Activated CD4-positive, alpha-beta T cell treated with anti-CD3 and anti-CD28 coated beads for 24 hours (primary cell): ENCODE data around the gene HLTF.
"Not testable (repeated sequence)": the region's sequence is repeated elsewhere in the genome, so short reads cannot be mapped to it uniquely, and the experiment has no call there.

ENCODE experiments used
- DNase-seq, 2 donors: peaks; one replicate each; pipeline ENCODE4 v3.0.0-alpha.2; 2020; ENCODE audit warnings: low read depth in 2 of 2

The HLTF gene, protein sequence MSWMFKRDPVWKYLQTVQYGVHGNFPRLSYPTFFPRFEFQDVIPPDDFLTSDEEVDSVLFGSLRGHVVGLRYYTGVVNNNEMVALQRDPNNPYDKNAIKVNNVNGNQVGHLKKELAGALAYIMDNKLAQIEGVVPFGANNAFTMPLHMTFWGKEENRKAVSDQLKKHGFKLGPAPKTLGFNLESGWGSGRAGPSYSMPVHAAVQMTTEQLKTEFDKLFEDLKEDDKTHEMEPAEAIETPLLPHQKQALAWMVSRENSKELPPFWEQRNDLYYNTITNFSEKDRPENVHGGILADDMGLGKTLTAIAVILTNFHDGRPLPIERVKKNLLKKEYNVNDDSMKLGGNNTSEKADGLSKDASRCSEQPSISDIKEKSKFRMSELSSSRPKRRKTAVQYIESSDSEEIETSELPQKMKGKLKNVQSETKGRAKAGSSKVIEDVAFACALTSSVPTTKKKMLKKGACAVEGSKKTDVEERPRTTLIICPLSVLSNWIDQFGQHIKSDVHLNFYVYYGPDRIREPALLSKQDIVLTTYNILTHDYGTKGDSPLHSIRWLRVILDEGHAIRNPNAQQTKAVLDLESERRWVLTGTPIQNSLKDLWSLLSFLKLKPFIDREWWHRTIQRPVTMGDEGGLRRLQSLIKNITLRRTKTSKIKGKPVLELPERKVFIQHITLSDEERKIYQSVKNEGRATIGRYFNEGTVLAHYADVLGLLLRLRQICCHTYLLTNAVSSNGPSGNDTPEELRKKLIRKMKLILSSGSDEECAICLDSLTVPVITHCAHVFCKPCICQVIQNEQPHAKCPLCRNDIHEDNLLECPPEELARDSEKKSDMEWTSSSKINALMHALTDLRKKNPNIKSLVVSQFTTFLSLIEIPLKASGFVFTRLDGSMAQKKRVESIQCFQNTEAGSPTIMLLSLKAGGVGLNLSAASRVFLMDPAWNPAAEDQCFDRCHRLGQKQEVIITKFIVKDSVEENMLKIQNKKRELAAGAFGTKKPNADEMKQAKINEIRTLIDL

DNA sequence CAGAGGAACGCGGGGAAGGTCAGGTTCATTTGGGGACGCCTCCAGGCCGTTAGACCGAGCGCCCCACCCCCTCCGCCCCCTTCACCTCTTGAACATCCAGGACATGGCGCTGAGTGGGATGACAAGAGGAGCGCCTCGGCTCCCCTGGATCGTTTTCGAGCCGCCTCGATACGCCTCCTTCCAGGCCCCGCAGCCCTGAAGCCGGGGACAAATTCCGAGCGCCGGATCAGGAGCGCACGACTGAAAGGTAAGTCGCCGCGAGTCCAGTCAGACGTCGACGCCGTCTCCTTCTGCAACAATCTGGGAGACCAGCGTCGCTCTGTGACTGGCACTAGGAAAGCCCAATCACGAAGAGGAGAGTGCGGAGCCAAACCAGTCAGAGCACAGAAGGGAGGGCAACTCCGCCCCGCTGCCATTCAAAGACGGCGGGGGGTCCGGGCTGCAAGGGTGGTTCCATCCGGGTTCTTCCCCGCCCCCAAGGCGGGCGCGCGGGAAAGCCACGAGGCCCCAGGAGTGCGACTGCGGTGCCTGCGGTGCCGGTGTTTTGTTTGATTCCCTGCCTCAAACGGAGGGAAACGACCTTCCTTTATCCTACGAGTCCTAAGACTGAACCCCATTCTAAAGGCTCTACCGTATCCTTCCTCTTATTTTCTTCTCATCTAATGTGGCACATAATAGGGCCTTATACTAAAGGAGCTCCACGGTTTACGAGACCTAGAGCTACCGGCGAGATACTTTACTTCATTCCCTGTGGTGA, at the start of gene HLTF:
TSS of gene HLTF (minus strand) at position 302 of the 757 bp plus-strand sequence. CDS start at position 105, 197 bp downstream.
- peak; percentile 76 to 80 for DNase-seq

DNA sequence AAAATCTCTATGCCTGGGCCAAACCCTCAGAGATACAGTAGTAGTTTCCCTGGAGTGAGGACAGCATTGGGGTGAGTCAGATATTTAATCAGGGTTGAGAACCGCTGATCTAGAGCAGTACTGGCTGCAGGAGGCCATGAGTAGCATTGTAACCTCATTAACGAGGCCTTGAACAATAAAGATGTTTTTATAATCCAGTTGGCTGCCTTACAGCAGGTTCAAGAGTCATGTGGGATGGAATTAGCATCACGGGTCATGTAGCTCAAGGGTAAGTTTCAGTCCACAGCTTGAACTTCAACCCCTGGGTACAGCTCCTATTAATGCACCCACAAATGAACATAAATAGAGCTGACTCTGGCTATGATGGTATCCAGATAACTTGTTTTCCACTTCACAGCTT, 48.2 kb upstream of the HLTF start:
- DNase-seq: no peak

DNA sequence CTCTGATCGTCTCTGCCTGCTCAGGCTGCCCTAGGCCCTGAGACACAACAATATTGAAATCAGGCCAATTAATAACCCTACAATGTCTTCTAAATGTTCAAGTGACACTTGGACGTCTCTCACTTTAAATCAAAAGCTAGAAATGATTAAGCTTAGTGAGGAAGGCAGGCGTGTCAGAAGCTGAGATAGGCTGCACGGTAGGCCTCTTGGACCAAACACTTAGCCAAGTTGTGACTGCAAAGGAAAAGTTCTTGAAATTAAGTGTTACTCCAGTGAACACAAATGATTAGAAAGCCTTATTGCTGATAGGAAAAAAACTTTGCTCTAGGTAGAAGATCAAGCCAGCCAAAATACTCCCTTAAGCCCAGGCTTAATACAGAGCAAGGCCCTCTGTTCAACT, 45.3 kb upstream of the HLTF start:
- DNase-seq: no peak

DNA sequence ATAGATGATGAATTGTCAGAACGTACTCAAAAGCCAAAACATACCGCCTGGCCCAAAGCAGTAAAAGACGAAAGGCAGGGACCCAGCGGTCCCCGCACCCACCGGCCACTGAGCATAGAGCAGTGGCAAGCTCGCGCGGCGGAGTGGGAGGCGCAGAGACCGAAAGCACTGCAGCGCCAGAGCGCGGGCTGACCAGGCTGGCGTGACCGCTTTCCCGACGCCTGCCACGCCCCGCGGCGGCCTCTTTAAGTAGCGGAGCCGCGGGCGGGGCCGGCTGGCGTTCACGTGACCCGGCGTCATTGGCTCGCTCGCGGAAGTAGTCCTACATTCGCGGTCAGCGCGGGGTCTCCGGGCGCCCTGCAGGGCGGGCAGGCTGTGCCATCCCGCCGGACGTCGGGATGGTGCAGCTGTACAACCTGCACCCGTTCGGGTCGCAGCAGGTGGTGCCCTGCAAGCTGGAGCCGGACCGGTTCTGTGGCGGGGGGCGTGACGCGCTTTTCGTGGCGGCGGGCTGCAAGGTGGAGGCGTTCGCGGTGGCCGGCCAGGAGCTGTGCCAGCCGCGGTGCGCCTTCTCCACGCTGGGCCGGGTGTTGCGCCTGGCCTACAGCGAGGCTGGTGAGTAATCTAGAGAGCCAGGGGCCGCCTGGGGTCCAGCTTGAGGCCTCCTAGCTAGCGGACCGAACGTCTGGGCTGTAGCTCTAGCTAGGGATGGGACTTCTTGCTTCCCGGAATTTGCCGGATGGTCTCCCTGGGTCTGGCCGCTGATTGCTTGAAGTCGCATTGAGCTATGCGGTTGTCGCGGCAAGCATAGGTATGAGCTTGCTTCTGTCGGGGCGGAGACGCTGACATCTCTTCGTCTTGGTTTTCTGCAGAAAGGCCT, 43.2 kb upstream of the HLTF start, which contains the start of gene HPS3:
TSS of gene HPS3 (plus strand) at position 313 of the 880 bp plus-strand sequence. CDS start at position 399, 86 bp downstream.
- DNase-seq: peak; percentile 65 to 72

DNA sequence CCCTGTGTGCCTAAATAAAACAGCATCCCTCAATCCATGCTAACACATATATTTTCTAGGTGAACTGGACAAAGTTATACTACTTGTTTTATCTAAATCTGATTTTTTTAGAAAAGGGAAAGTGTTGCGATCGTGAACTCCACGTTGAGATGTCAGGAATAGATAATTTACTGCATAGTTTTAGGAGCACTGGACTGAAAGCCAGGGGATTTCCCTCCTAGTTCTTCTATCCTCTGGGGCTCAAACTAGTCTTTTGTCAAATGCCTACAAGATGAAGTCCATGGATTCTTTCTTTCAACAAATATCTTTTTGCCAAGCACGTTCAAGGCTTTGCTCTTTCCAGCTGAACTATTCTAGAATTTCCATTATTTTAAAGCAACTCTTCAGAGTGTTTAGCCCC, 42.5 kb upstream of the HLTF start:
- no peak for DNase-seq

DNA sequence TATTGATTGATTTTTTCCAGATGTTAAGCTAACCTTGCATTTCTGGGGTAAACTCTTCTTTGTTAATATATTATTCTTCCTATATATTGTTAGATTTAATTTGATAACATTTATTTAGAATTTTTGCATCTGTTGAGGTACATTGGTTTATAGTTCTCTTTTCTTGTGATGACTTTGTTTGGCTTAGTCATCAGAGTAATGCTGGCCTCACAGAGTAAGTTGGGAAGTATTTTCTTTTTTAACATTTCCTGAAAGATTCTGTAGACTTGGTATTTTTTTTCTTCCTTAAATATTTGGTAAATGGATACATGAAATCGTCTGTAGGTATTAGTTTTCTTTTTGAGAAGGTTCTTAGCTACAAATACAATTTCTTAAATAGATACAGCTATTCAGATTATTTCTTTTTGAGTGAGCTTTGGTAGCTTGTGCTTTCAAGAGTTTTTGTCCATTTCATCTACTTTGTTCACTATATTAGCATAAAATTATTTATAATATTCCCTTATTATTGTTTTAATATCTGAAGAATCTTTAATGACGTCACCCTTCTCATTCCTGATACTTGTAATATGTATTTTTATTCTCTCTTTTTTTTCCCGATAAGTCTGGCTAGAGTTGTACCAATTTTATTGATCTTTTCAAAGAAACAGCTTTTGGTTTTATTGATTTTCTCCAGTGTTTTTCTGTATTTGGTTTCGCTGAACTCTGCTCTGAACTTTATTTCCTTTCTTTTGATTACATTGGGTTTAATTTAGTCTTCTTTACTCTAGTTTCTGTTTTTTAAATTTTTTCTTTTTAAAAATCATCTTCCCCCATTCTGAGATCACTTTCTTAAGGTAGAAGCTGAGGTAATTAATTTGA, 36.6 kb upstream of the HLTF start:
- no peak for DNase-seq

DNA sequence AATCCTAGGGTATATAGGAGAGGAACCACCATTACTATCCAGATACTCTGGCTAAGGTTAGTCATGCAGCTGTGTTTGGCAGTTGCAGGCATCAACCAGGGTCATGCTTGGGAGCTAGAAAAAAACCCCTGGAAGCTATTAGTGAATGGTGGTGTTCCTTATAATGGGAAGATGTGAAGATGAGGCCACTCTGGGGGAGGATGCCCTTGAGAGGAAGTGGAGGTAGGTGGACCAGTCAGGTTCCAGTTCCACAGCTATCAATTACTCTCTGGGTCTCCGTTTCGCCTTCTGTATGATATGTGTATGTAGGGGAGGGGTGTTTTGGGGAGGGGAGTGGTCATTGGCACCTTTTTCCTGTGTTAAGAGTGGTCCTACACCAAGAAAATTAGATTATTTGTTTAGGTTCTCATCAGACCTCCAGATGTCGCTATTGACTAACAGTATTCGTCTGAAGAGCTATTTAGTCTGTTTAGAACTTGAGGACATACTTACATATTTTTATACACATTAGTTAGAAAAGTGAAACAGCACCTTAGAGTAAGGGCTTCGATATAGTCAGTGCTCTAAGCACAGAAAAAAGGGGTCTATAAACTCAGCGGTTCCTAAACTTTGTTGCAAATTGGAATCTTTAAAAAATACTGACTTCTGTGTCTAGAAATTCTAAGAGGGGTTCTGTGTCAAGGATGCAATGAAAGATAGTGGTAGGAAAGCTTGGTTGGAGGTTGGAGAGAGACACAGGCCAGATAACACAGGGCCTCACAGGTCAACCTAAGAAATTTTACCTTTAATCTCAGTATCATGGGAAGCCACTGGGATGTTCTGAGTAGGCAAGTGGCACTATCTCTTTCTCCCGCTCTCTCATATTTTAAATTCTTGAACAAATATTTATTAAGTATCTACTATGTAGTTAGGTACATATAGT, 34.0 kb upstream of the HLTF start:
- peak in 1 of 2 donors; percentile 1 for DNase-seq

DNA sequence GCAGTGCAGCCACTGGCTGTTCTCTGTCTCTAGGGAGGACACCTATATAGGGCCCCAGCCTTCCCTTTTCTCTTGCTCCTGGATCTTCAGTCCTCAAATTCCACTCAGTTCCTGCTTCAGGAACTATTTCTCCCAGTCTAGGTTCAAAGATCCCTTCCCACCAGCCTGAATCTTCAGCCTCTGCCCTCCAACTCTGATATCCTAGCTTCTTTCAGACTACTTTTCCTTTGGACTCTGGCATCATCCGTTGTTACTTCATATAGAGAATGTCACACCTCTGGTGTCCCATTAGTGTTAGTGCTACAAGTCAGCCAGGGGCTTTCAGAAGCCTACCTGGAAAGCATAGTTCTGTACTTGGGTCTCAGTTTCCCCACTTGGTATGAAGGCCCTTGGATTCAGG, 33.1 kb upstream of the HLTF start:
- no peak for DNase-seq

DNA sequence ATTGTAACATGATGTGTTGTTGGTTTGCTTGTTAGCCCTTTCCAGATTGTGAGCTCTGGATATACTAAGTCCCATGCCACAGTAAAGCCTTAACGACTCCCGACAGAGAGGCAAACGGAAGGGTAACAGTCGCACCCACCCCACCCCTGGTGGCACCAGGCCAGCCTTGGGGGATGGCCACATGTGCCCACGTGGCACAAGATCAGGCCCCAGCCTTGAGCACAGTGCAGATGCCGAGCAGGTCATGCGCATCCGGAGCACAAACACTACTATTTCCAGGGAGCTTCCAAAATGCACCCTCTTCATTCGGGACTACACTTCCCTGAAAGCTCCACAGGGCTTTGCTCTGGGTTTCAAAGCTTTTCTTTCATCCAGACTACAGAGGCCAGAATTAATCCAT, 32.4 kb upstream of the HLTF start:
- DNase-seq: no peak

DNA sequence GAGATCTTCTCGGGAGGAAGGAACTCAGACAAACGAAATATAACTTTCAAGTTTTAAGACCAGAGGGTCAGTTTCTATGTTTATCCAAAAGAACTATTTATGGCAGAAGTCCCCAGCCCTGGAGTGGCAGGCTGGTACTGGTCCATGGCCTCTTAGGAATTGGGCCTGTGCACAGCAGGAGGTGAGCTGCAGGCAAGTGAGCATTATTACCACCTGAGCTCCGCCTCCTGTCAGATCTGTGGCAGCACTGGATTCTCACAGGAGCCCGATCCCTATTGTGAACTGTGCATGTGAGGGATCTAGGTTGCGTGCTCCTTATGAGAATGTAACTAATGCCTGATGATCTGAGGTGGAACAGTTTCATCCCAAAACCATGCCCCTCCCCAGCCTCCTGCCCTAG, 28.8 kb upstream of the HLTF start:
- DNase-seq: no peak

DNA sequence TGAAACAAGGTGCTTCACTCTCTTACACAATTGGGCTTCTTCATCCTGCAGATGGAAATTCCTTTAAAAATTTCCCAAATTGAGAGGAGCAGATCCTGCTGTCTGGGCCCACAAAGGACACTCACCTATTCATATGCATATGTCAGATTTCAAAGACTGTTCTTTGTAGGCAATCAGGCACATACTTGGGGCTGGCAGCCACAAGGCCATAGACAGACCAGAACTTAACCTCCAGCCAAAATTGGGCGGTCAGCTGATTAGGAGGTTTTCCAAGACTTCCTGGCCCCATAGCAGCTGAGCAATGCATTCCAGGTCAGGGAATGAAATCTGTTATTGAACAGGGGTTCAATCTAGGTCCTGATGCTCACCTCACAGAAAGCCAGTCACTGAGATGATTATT, 28.1 kb upstream of the HLTF start:
- DNase-seq: no peak

DNA sequence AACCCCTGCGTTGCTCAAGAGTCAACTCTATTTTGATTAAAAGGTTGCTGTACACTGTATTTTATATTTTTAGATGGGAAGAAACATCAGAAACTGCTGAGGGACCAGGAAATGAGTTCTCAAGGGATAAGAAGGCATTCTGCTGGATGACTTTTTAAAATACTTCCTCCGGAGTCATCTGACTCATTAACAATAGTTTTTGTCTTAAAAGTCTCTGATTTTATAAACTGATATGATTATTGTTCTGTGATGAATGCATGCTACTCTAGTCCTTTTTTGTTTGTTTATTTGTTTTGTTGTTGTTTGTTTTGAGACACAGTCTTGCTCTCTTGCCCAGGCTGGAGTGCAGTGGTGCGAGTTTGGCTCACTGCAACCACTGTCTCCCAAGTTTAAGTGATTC, 18.2 kb upstream of the HLTF start:
- no peak for DNase-seq

DNA sequence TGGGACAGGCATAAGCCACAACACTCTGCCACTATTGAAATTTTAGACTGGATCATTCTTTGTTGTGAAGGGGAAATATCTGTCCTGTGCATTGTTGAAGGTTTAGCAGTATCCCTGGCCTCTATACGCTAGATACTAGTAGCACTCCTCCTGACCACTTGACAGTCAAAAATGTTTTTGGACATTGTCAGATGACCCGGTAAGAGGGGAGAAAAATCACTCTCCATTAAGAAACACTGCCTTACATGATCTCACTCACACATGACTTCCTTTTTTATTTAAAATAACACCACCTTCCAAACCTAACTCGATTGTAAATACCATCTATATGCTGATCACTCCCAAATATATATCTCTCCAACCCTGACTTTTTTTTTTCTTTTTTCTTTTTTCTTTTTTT, 15.3 kb upstream of the HLTF start:
- no peak for DNase-seq

DNA sequence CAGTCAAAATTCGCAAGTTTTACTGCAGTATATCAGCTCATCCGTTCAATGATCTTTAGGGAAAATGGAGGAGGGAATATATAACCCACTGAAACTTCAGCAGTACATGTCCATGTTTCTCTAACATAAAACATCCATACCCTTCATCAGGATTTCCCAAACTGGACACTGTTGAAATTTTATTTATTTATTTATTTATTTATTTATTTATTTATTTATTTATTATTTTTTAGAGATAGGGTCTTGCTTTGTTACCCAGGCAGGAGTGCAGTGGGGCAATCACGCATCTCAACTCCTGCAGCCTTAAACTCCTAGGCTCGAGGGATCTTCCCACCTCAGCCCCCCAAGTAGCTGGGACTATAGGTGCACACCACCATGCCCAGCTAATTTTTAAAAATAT, 14.8 kb upstream of the HLTF start:
- DNase-seq: no peak

DNA sequence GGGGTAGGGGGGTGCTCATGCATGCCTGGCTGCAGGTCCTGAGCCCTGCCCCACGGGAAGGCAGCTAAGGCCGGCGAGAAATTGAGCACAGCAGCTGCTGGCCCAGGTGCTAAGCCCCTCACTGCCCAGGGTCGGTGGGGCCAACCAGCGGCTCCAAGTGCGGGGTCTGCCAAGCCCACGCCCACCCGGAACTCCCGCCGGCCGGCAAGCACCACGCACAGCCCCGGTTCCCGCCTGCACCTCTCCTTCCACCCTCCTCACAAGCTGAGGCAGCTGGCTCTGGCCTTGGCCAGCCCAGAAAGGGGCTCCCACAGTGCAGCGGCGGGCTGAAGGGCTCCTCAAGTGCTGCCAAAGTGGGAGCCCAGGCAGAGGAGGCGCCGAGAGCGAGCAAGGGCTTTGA, 11.7 kb upstream of the HLTF start:
- not testable (repeated sequence) for DNase-seq

DNA sequence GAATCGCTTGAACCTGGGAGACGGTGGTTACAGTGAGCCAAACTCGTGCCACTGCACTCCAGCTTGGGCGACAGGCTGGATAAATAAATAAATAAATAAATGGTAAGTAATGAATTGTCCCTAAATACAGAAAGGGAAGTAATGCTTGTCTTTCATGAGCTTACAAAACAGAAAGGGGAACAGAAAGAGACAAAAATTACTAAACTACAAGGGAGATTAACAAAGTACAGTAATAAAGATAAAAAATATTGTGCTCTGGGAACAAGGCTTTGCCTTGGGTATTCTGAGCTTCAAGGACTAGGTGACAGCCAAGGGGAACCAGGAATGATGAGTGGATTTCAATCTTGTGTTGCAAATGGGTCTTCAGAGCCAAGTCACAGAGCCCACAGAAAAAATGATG, 9.2 kb upstream of the HLTF start:
- DNase-seq: no peak

DNA sequence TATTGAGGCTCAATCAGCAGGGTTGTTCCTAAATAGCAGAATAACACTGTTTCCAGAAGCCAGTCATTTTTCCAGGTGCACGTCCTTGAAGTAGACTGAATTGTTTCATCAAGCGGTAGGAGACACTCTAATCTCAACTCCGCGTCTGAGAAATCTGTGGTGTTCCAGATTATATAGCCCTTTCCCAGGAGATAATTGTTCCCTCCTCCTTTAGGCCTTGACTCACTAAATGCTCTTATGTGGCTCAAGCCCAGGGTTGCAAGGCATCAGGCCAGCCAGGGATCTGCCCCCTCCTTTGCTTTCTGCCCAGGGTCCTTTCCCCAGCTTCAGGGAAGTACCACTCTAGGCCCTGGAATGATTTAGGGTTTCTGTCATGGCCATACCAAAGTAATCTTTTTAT, 5.7 kb upstream of the HLTF start:
- DNase-seq: no peak

DNA sequence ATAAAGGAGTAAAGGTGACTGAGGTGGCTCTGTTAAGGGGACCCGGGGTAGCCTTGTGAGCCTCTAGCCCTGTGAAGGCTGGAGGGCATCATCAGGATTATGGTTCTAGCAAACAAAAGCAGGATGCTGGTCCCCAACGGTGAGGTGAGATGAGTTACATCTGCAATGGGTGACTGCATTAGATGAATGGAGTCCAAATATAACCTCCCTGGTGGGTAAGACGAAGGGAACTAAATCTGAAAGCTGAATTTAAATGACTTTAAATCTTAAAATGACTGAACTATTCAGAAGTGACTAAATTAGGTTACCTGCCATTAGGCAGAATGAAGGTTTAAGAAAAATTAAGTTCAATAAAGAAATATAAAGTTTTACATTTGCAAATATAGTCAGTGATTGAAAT, 4.6 kb upstream of the HLTF start:
- DNase-seq: no peak

DNA sequence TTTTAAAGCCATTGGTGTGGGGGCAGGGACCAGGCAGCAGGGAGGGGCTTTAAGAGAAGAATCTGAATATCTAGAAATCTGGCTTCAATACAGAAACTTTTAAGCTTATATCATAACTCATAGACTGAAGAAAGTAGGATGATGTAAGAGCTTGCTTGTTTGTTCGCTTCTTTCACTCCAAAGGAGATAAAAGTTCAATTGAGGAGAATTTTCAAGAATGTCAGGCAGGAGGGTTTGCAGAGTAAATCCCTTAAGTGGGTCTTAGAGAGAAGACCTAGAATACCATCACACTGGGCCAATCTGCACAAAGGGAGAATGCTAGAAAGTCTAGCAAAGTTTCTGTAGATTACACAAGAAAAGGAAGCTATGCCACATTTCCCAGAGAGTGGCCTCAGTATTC, 4.1 kb upstream of the HLTF start:
- no peak for DNase-seq
